GM19328 (cell line): ENCODE results near the gene LCE3B.
"Not testable (repeated sequence)": the region's sequence is repeated elsewhere in the genome, so short reads cannot be mapped to it uniquely, and the experiment has no call there.

Experiments used
- ATAC-seq: cut with Tn5 transposase; IDR thresholded peaks from one replicate; pipeline ENCODE4 v1.9.1; 2021; ENCODE audit warnings: mild to moderate bottlenecking, moderate library complexity; ENCODE audit not compliant: unreplicated experiment

Gene LCE3B, protein sequence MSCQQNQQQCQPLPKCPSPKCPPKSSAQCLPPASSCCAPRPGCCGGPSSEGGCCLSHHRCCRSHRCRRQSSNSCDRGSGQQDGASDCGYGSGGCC

DNA sequence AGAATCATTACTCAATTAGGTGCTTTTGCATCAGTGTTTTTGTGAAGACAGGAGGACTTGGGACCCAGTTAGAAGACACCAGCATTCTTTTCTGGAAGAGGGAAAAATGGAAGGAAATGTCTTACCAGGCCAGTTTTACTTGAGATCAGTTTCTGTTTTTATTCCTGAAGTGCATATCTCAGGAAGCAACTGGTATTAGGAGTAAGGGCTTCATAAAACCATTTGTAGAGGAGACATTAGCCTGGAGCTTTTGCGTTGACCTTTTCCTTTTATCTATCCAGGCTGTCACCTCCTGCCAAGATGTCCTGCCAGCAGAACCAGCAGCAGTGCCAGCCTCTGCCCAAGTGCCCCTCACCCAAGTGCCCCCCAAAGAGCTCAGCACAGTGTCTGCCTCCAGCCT, at the start of gene LCE3B:
LCE3B (plus strand) TSS at position 301 of the 400 bp plus-strand sequence; CDS start at position 301, 0 bp downstream.
- ATAC-seq = no peak

DNA sequence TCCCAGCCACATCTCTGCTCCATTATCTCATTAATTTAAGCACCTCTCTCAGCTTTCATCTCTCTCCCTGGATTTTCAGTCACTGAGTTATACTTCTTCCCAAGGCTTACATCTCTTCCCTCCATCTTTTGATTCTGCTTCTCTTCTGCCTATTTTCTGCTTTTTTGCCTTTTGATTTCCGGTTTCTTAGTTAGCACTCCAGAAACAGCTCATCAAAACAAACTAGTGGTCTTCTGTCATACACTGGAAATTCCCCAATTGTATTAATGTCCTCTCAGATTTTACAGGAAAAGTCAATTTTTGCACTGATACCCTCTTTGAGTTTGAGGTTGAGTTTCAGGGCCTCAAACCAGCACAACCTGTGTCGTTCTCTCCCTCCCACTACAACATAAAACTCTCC, 48.5 kb upstream of the LCE3B start:
- no peak for ATAC-seq

DNA sequence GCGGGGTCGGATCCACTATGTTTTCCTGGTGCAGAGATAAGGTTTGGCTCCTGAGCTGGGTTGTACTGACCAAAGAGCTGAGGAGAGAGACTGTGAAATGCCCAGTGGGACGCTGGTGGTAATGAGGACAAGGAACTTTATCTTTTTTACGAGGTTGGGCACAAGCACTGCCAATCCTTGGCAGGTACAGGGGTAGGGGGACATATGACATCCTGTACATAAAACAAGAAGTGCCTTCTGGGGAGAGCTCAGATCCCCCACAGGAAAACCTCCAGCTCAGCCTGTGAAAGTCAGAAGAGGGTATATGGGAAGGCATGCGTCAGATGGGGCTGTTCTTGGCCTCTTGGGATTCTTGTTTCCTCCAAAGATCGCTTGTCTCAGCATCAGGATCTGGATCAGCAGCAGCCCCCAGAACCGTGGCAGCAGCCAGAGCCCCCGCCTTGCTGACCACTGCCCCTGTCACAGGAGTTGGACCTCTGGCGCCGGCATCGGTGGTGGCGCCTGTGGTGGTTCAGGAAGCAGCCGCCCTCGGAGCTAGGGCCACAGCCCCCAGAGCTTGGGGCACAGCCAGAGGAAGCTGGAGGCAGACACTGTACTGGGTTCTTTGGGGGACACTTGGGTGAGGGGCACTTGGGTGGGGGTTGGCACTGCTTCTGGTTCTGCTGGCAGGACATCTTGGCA, 47.9 kb upstream of the LCE3B start:
- no peak for ATAC-seq

DNA sequence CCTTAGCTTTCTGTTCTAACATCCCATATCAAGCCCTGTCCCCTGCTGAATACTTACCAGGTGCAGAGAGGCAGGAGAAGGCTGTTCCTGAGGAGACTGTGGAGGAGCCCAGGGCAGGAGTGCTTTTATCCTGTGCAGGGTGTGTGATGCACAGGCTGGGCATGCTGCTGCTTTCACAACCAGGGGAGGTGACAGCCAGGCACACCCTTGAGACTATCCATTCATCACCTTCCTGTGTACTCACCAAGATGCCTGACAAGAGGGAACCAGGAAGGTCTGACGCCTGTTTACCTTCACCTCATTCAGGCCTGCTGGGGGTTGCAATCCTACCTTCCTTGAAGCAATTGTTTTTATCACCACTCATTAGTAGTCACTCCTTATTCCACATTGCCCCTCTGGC, 46.9 kb upstream of the LCE3B start, which contains the start of gene LCE3E:
LCE3E (minus strand) TSS at position 100 of the 400 bp plus-strand sequence. CDS start 572 bp downstream, outside the sequence.
- no peak for ATAC-seq

DNA sequence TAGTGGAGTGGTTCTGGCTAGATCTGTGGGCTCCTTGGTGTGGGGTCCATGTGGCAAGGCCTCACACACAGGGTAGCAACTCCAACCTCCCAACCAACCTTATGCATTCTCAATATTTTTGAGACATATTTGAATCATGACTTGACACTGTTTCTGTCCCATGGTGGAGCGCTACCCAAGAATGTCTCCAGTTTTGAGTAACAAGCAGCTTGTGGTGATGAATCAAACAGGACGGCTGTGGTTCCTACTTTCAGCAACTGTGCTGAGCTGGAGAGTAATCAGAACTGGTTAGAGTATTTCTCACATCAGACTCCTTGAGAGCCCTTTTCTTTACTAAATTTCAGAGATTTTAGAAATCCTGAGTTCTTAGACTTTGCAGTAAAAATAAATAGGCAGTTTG, 36.4 kb upstream of the LCE3B start:
- no peak for ATAC-seq

DNA sequence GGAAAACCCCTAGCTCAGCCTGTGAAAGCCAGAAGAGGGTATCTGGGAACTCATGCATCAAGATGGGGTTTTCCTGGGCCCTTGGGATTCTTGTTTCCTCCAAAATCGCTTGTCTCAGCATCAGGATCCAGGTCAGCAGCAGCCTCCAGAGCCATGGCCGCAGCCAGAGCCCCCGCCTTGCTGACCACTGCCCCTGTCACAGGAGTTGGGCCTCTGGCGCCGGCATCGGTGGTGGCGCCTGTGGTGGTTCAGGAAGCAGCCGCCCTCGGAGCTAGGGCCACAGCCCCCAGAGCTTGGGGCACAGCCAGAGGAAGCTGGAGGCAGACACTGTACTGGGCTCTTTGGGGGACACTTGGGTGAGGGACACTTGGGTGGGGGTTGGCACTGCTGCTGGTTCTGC, 34.1 kb upstream of the LCE3B start:
- not testable (repeated sequence) for ATAC-seq

DNA sequence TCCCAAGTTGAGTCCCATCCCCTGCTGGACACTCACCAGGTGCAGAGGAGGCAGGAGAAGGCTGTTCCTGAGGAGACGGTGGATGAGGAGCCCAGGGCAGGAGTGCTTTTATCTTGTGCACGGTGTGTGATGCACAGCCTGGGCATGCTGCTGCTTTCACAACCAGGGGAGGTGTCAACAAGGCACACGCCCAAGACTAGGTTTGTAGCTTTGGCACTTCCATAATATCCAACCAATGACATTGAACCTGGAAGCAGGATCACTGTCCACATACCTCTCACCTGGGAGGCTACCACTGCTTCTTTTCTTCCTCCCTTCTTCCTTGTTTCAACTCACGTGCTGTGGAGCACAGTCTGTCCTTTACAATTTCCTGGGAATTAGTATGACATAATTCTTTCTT, 33.2 kb upstream of the LCE3B start, which contains the start of gene LCE3D:
LCE3D (minus strand) TSS at position 84 of the 400 bp plus-strand sequence. CDS start 580 bp downstream, outside the sequence.
- no peak for ATAC-seq

DNA sequence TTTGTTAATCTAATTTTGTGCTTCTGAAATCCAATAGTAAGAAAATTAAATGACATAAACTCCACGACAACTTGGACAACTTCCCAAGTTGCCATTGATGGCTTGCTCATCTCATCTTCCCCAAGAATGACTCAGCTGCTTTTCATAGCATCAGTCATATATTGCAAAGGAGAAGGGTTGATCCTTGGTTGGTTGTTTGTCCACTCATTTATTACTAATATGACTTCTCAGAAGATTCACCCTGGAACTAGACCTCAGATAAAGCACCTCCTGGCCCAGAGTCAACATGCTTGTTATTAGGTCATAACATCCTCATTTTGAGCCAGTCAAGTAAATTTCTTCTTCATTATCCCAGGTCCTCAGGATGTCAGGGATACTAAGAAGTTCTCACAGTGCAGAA, 31.0 kb upstream of the LCE3B start:
- ATAC-seq = no peak

DNA sequence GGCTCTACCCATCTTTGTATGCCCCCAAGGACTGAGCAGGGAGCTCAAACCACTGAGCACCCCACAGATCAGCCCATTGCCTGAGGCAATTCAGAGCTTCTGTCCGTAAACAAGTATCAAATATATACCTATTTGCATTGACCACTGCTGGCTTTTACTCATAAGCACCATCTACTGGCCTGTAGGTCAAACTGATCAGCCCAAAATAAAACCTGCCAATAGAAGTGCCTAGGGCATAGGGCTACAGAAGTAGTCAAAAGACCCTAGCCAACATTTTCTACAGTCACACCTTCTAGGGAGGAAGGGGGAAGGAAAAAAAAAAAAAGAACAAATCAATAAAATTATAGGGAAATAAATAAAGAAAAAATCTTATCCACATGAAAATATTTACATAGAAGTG, 28.0 kb upstream of the LCE3B start:
- no peak for ATAC-seq

DNA sequence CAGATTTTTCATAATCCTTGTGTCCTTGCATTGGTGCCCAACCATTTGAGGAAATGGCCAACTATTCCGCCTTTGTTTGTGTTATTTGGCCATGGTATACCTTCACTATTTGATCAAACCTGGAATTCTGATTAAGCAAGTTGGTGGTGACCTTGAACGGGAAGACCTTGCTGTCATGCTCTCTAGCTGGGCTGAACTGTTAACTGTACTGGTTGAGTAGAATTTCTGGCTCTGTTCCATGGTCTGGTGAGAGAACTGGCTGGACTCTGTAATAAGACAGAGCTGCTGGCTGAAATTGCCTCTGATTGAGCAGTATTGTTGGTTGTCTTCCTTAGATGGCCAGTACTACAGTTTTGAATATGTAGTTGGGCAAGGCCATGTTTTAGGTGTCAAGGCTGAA, 16.6 kb upstream of the LCE3B start:
- ATAC-seq = no peak

DNA sequence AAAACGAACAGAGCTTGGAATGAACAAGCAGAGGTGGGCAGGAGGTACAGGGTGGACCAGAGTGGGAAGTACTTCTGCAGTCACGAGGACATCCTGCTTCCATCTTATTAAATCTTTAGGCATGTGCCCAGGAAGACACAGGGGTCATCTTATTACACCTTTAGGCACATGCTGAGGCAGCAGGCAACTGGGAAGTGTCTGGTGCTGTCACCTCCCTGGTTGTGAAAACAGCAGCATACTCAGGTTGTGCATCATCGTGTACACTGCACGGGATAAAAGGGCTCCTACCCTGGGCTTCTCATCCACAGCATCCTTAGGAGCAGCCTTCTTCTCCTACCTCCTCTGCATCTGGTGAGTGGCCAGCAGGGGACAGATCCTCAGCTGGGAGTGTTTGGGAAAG, 13.7 kb upstream of the LCE3B start, which contains the start of gene LCE3C:
LCE3C (plus strand) TSS at position 301 of the 400 bp plus-strand sequence. CDS start 498 bp downstream, outside the sequence.
- ATAC-seq = no peak

DNA sequence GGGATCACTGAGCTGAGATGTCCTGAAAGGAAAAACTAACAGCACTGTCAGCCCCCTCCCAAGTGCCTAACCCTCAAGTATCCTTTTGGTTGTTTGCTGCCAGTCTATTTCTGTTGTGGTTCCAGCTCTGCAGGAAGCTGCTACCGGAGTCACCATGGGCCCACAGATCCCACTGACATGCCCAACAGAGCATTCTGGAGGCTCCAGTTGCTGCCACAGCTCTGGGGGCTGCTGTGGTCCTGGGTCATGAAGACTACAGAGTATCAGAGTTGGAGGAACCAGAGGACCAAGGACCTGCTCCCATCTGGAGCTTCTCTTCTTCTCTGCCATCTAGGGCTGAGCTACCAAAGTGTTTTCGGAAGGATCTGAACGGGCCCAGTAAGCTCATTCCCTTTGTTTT, 8.4 kb downstream of the LCE3B start:
- no peak for ATAC-seq

DNA sequence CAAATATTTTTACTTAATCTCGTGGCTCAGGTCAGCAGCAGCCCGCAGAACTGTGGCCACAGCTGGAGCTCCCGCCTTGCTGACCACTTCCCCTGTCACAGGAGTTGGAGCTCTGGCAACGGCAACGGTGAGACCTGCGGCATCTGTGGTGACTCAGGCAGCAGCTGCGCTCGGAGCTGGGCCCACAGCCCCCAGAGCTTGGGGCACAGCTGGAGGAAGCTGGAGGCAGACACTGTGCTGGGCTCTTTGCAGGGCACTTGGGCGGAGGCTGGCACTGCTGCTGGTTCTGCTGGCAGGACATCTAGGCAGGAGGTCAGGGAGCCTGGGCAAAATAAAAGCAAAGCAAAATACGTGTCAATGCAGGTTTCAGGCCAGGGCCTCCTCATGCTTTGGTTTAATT, 9.2 kb downstream of the LCE3B start, which contains the start of gene LCE3A:
LCE3A (minus strand) TSS at position 301 of the 400 bp plus-strand sequence; CDS start at position 301, 0 bp downstream.
- no peak for ATAC-seq

DNA sequence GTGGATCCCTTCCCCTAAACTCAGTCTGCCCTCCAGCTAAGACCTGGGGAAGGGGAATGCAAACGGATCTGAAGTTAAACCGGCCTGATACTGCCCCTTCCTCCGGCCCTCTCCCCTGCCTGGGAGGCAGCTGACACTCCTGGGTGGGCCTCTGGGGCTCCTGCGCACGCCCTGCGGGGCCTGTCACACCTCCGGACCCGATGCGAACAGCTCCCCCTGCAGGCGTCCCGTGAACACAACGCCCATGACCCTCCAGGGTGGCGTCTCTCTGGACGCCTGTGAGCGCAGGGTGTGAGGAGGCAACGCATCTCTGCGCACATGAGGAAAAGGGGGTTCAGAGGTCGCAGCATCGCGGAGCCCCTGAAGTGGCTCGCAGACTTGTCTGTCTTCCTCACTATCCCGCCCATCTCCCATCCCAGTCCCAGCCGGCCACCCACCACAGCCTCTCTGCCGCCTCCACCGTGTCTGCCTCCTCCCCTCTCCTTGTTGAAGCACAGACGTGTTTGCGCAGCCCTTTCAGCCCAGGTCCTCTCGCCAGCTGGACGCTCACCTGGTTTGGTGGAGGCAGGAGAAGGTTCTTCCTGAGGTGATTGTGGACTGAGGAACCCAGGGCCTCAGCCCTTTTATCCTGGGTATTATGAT, 9.7 kb downstream of the LCE3B start:
- no peak for ATAC-seq

DNA sequence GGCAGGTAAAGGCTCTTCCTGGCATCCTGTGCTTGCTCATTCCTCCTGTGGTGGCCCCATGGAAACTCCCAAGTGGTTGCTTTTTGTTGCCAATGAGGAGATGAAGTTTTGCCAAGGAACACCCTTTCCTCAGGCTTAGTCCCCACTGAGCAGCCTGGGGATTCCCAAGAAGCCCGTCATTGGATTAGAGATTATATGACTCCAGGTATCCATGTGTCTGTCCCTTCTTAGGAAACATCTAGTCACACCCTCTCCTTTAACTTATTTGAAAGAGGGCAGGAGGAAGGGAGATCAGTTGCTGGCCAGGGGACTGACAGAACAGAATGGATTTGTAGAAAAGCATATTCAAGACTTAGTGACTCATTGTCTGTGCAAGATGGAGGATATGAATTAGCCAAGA, 13.1 kb downstream of the LCE3B start:
- no peak for ATAC-seq

DNA sequence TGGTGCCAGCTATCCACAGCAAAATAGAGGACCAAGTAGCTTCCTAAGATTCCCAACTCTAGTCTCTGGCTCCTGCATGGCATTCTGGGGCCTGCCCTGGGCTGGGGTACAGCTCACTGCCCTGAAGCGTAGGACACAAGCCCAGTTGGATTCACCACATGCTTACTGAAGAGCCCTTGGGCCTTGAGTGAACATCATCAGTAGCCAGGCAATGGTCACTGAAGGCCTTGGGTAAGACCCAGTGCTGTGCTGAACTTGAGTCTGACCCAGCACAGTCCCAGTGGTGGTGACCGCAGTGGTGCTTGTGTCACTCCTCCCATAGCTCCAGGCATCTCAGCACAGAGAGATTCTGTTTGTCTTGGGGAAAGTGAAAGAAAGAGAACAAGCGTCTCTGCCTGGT, 17.0 kb downstream of the LCE3B start:
- ATAC-seq = no peak

DNA sequence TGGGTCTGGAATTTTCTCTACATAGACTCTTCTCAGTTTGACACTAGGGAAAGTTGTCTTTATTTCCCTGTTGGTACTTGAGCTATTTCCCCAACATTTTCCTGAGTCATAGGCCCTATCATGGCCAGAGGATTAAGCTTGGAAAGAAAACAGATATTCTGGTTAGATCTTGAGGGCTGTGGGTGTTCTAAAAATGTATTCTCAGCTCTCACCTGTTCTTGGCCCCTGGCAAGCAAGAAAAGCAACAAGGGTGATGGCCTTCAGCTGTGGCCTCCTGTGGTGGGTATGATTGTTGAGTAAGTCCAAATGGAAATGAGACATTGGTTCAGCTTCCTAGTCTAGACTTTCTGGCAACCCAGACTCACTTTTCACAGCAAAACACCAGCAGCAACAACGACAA, 26.7 kb downstream of the LCE3B start:
- ATAC-seq = no peak

DNA sequence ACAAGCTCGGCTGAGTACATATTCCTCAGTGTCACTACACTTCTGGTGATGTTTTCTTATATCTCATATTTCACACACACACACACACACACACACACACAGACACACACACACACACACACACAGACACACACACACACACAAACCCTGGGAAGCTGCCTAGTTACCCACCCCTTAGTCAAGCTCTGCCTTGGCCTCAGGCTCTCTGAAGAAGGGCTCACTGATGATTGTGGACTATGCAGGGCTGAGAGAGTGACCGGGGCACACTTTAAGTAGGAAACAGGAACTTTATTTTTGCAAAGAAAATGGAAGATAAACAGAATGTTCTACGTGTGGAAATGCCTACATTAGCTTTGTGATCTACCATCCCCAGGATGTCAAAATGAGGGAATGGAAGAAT, 30.3 kb downstream of the LCE3B start:
- ATAC-seq = no peak

DNA sequence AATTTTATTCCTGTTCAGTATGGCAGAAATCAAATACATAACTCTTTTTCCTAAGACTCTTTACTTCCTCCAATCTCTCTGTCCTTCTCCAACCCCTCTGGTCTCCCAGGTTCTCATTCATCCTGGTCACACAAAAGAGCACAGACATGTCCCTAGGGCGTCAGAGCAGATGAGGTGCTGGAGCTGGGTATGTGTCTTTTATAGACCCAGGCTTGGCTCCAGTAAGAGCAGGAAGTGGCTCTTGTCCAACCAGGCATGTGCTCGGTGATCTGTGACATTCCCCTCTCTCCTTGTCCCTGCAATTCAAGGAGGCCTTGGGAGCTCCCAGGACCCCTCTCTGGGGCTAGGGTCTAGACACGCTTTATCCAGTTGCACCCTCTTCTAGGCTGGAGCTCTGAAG, 31.5 kb downstream of the LCE3B start:
- ATAC-seq = no peak

DNA sequence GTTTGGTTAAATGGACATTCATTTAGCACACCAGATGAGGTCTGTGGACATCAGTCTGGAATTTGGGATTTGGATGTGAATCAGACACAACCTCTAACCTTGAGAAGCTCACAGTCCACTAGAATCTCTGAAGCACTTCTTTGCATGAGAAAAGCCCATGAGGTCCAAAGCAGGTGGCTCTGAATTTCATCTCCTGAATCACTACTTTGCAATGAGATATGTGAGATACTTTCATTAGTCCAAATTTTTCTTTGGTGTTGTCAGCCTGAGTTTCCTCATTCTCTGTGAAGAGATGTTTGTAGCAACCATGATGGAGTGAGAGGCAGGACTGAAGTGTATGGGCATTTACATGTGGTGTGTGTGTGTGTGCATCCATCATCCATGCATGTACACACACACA, 33.0 kb downstream of the LCE3B start:
- ATAC-seq = no peak

DNA sequence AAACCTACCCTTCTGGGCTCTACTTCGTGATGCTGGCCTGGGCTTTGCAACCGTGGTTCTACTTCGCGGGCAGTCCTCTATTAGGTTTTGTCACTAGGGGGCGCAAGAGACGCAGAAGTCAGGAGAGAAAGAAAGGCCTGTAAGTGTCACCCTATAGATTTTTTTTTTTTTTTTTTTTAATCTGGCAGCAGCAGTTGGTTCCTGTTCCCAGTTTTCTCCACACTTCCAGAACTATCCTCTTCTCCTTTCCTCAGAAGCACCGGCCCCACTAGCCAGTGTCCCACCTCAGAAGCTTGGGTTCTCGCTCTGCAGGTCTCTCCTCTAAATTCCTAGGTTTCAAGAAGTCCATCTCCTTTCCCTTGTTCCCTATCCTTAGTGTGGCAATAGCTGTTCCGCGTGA, 40.5 kb downstream of the LCE3B start:
- no peak for ATAC-seq

DNA sequence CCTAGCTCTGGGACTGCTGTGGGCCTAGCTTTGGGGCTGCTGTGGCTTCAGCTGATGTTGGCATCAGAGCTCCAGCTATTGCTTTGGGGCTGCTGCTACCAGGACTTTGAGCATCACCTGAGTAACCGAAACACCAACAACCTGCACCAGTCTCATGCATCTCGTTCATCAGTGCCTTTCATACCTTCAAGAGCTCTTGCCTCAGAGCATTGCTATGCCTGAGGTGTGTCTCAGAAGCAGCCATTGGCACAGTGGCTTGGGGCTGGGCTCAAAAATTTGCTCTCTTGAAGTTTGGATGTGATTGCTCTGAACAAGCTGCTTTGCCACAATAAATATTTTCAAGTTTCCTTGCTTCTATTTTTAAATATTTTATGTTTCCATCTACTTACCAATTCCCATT, 42.8 kb downstream of the LCE3B start:
- ATAC-seq = no peak
